HAP-1 (cell line): ENCODE results near the gene DBI.

Experiments
- DNase-seq, 2 experiments: peaks; one replicate each; pipeline ENCODE4 v3.0.0-alpha.2; 2016 to 2020; ENCODE audit warnings: low spot score in 2 of 2
- H3K27me3 ChIP-seq: fragments of 250-450 bp; sonication (Bioruptor Pico); 2 replicates; pipeline ENCODE4 v1.5.1; 2020; ENCODE audit warnings: low read depth, mild to moderate bottlenecking, moderate library complexity
- H3K36me3 ChIP-seq: fragments of 250-450 bp; sonication (Bioruptor Pico); replicated peaks from 2 replicates; pipeline ENCODE4 v1.5.1; 2020; ENCODE audit warnings: mild to moderate bottlenecking
- H3K4me1 ChIP-seq: fragments of 250-450 bp; sonication (Bioruptor Pico); 2 replicates; pipeline ENCODE4 v1.5.1; 2020; ENCODE audit warnings: mild to moderate bottlenecking
- H3K4me3 ChIP-seq: fragments of 250-450 bp; sonication (Bioruptor Pico); 2 replicates; pipeline ENCODE4 v1.5.1; 2020; ENCODE audit warnings: mild to moderate bottlenecking, moderate library complexity
- H3K9me3 ChIP-seq: fragments of 250-450 bp; sonication (Bioruptor Pico); 2 replicates; pipeline ENCODE4 v1.5.1; 2020; ENCODE audit warnings: mild to moderate bottlenecking, moderate library complexity
- in situ Hi-C: fragments of 300-500 bp; cut with MboI; formaldehyde crosslinking; loops from 3 replicates; pipeline ENCODE4 v1.14.3; 2020; ENCODE audit warnings: low sequenced_read_pairs, inconsistent platforms, mixed read lengths

The DBI gene

GRCh38 chr2:119366649-119367471 is at the start of gene DBI, which contains the start of gene C2orf76:
TSS of gene DBI (plus strand) at chr2:119366977. CDS start at chr2:119367052, 75 bp downstream.
TSS of gene C2orf76 (minus strand) at chr2:119366834. CDS start at chr2:119339959, 26,875 bp downstream.
- in situ Hi-C loops = no loop called here
- no peaks in the 10 kb centered on the region for H3K27me3 ChIP-seq
- H3K36me3 ChIP-seq = peaks cover 38% of the 10 kb centered on the region
- no peaks in the 10 kb centered on the region for H3K9me3 ChIP-seq
- H3K4me3 ChIP-seq = peak within 1 kb of the TSS; percentile 76
- peak; percentile 91 to 94 for DNase-seq
- H3K4me1 ChIP-seq = peaks cover 10% of the 10 kb centered on the region

GRCh38 chr2:119317554-119317953 is 49.2 kb upstream of the DBI start:
- no peaks in the 10 kb centered on the region for H3K4me1 ChIP-seq
- H3K36me3 ChIP-seq = no peaks in the 10 kb centered on the region
- H3K4me3 ChIP-seq = no peak overlapping the region
- no peaks in the 10 kb centered on the region for H3K9me3 ChIP-seq
- DNase-seq = no peak
- H3K27me3 ChIP-seq = no peaks in the 10 kb centered on the region
- in situ Hi-C loops = no loop called here

- DNase-seq = no peak
- Histone ChIP-seq H3K4me3 (no peak overlapping the region), H3K36me3 (no peaks in the 10 kb centered on the region), H3K27me3 (no peaks in the 10 kb centered on the region), H3K4me1 (no peaks in the 10 kb centered on the region), H3K9me3 (no peaks in the 10 kb centered on the region)
- in situ Hi-C loops = no loop called here
Observed at GRCh38 chr2:119319593-119319992, 47.2 kb upstream of the DBI start.

- Histone ChIP-seq H3K4me3 (no peak overlapping the region), H3K4me1 (no peaks in the 10 kb centered on the region), H3K9me3 (no peaks in the 10 kb centered on the region), H3K36me3 (no peaks in the 10 kb centered on the region), H3K27me3 (no peaks in the 10 kb centered on the region)
- DNase-seq = no peak
- in situ Hi-C loops = no loop called here
Observed at GRCh38 chr2:119323459-119323858, 43.3 kb upstream of the DBI start.

GRCh38 chr2:119324685-119325270 is 42.0 kb upstream of the DBI start:
- in situ Hi-C loops = no loop called here

GRCh38 chr2:119326938-119327337 is 39.8 kb upstream of the DBI start:
- in situ Hi-C loops = no loop called here
- Histone ChIP-seq H3K4me3 (no peak overlapping the region), H3K27me3 (no peaks in the 10 kb centered on the region), H3K36me3 (no peaks in the 10 kb centered on the region), H3K9me3 (no peaks in the 10 kb centered on the region), H3K4me1 (no peaks in the 10 kb centered on the region)
- DNase-seq = no peak

More at GRCh38 chr2:119324685-119325270, 42.0 kb upstream of the DBI start:
- no peak for DNase-seq
- Histone ChIP-seq H3K4me1 (no peaks in the 10 kb centered on the region), H3K4me3 (no peak overlapping the region), H3K27me3 (no peaks in the 10 kb centered on the region), H3K36me3 (no peaks in the 10 kb centered on the region), H3K9me3 (no peaks in the 10 kb centered on the region)

GRCh38 chr2:119327431-119327830 is 39.3 kb upstream of the DBI start:
- in situ Hi-C loops = no loop called here
- no peaks in the 10 kb centered on the region for H3K4me1 ChIP-seq
- H3K9me3 ChIP-seq = no peaks in the 10 kb centered on the region
- H3K27me3 ChIP-seq = no peaks in the 10 kb centered on the region
- DNase-seq = no peak
- no peak overlapping the region for H3K4me3 ChIP-seq
- H3K36me3 ChIP-seq = no peaks in the 10 kb centered on the region

- in situ Hi-C loops = no loop called here
- no peaks in the 10 kb centered on the region for H3K4me1 ChIP-seq
- H3K4me3 ChIP-seq = no peak overlapping the region
- H3K9me3 ChIP-seq = no peaks in the 10 kb centered on the region
- H3K27me3 ChIP-seq = no peaks in the 10 kb centered on the region
- DNase-seq = no peak
- no peaks in the 10 kb centered on the region for H3K36me3 ChIP-seq
Observed at GRCh38 chr2:119332953-119333352, 33.8 kb upstream of the DBI start.

GRCh38 chr2:119333360-119333759 is 33.4 kb upstream of the DBI start:
- no peaks in the 10 kb centered on the region for H3K9me3 ChIP-seq
- no peak for DNase-seq
- in situ Hi-C loops = no loop called here
- no peaks in the 10 kb centered on the region for H3K27me3 ChIP-seq
- no peaks in the 10 kb centered on the region for H3K36me3 ChIP-seq
- H3K4me1 ChIP-seq = no peaks in the 10 kb centered on the region
- H3K4me3 ChIP-seq = no peak overlapping the region

GRCh38 chr2:119333833-119334232 is 32.9 kb upstream of the DBI start:
- in situ Hi-C loops = no loop called here

GRCh38 chr2:119337749-119338148 is 29.0 kb upstream of the DBI start:
- no peak for DNase-seq
- Histone ChIP-seq H3K4me3 (no peak overlapping the region), H3K27me3 (no peaks in the 10 kb centered on the region), H3K4me1 (no peaks in the 10 kb centered on the region), H3K9me3 (no peaks in the 10 kb centered on the region), H3K36me3 (no peaks in the 10 kb centered on the region)
- in situ Hi-C loops = no loop called here

More at GRCh38 chr2:119333833-119334232, 32.9 kb upstream of the DBI start:
- no peaks in the 10 kb centered on the region for H3K4me1 ChIP-seq
- no peaks in the 10 kb centered on the region for H3K36me3 ChIP-seq
- H3K4me3 ChIP-seq = no peak overlapping the region
- DNase-seq = no peak
- H3K27me3 ChIP-seq = no peaks in the 10 kb centered on the region
- no peaks in the 10 kb centered on the region for H3K9me3 ChIP-seq

- in situ Hi-C loops = no loop called here
Observed at GRCh38 chr2:119338272-119338671, 28.5 kb upstream of the DBI start.

GRCh38 chr2:119338826-119339561 is 27.8 kb upstream of the DBI start:
- in situ Hi-C loops = no loop called here
- Histone ChIP-seq H3K36me3 (no peaks in the 10 kb centered on the region), H3K27me3 (no peaks in the 10 kb centered on the region), H3K4me1 (0 out of 2 replicates have a peak, but pooled peaks cover 3% of the 10 kb centered on the region), H3K9me3 (no peaks in the 10 kb centered on the region), H3K4me3 (no peak overlapping the region)
- no peak for DNase-seq

More at GRCh38 chr2:119338272-119338671, 28.5 kb upstream of the DBI start:
- Histone ChIP-seq H3K27me3 (no peaks in the 10 kb centered on the region), H3K4me3 (no peak overlapping the region), H3K4me1 (no peaks in the 10 kb centered on the region), H3K9me3 (no peaks in the 10 kb centered on the region), H3K36me3 (no peaks in the 10 kb centered on the region)
- no peak for DNase-seq

- in situ Hi-C loops = no loop called here
- Histone ChIP-seq H3K27me3 (no peaks in the 10 kb centered on the region), H3K36me3 (no peaks in the 10 kb centered on the region), H3K9me3 (no peaks in the 10 kb centered on the region), H3K4me1 (0 out of 2 replicates have a peak, but pooled peaks cover 3% of the 10 kb centered on the region), H3K4me3 (no peak overlapping the region)
- no peak for DNase-seq
Observed at GRCh38 chr2:119339562-119339923, 27.2 kb upstream of the DBI start.
